Activated CD8-positive, alpha-beta T cell treated with anti-CD3 and anti-CD28 coated beads for 36 hours (primary cell): ENCODE results near the gene SRL. TPM values are rescaled to one million over a fixed set of nuclear protein-coding genes. Genes with fewer than 3 reads are reported as not detected.

Experiments
- ATAC-seq: fragments of 200-7000 bp; cut with Tn5 transposase; one replicate; pipeline ENCODE4 v1.10.0; 2021; ENCODE audit warnings: mild to moderate bottlenecking, moderate library complexity
- CTCF ChIA-PET: fragments of 350-600 bp; sonication (Branson Sonifier 250); formaldehyde crosslinking; loops from one replicate; lab custom pipeline; 2021; ENCODE audit warnings: antibody characterized with exemption; lab: Charles Lee
- POLR2A ChIA-PET: fragments of 350-600 bp; sonication (Branson Sonifier 250); formaldehyde crosslinking; loops from one replicate; lab custom pipeline; 2021; ENCODE audit warnings: antibody characterized with exemption; lab: Charles Lee
- DNase-seq: peaks from one replicate; pipeline ENCODE4 v3.0.0-alpha.2; 2020
- H3K27ac Mint-ChIP-seq: one replicate; pipeline ENCODE4 v1.8.0; 2021; ENCODE audit warnings: mild to moderate bottlenecking, mixed read lengths
- H3K27me3 Mint-ChIP-seq: one replicate; pipeline ENCODE4 v1.8.0; 2021; ENCODE audit warnings: mixed read lengths
- H3K36me3 Mint-ChIP-seq: one replicate; pipeline ENCODE4 v1.8.0; 2021; ENCODE audit warnings: low read depth, mixed read lengths
- H3K4me1 Mint-ChIP-seq: one replicate; pipeline ENCODE4 v1.8.0; 2021; ENCODE audit warnings: low read depth, mixed read lengths
- H3K4me3 Mint-ChIP-seq: one replicate; pipeline ENCODE4 v1.8.0; 2021; ENCODE audit warnings: mild to moderate bottlenecking, moderate library complexity, mixed read lengths
- H3K9me3 Mint-ChIP-seq: one replicate; pipeline ENCODE4 v1.8.0; 2021; ENCODE audit warnings: mixed read lengths
- CTCF ChIP-seq: fragments of 200-600 bp; IDR thresholded peaks from one replicate; pipeline ENCODE4 v1.8.0; 2022; ENCODE audit warnings: antibody characterized with exemption, mild to moderate bottlenecking
- intact Hi-C: fragments of 100-400 bp; cut with micrococcal nuclease; formaldehyde crosslinking; loops from one replicate; pipeline ENCODE4 v1.10.0; 2022
- total RNA-seq, 2 experiments: library from RNA; stranded (reverse); gene quantifications; one replicate each; pipeline ENCODE4 v1.2.3, GENCODE V29; 2021

Gene SRL
- total RNA-seq, 2 experiments from 2014 or later, result not detected

- peaks cover 6% of the 10 kb centered on the region for H3K4me1 Mint-ChIP-seq
- no peak overlapping the region for H3K27ac Mint-ChIP-seq
- no peak overlapping the region for H3K4me3 Mint-ChIP-seq
- intact Hi-C loops, result no loop called here
- CTCF ChIA-PET, result interaction anchor here (0.7 to 1.6 kb wide), 6 partner anchors 54 to 217 kb away, joined by 3 to 6 read pairs (median 4); no protein-coding TSS in a partner anchor
- peak; percentile 36 for TF ChIP-seq CTCF
- H3K27me3 Mint-ChIP-seq, result peaks cover 4% of the 10 kb centered on the region
- POLR2A ChIA-PET, result no interaction called here
- DNase-seq, result peak; percentile 64
- H3K9me3 Mint-ChIP-seq, result no peaks in the 10 kb centered on the region
- ATAC-seq, result peak; percentile 87
- H3K36me3 Mint-ChIP-seq, result no peaks in the 10 kb centered on the region
These were observed 41.7 kb downstream of the SRL start for GRCh38 chr16:4200000-4200780.

- no peaks in the 10 kb centered on the region for H3K36me3 Mint-ChIP-seq
- DNase-seq (no peak), ATAC-seq (no peak)
- no peak overlapping the region for H3K27ac Mint-ChIP-seq
- H3K9me3 Mint-ChIP-seq, result no peaks in the 10 kb centered on the region
- peaks cover 4% of the 10 kb centered on the region for H3K27me3 Mint-ChIP-seq
- intact Hi-C loops, result no loop called here
- ChIA-PET POLR2A (interaction anchor here (0.6 kb wide), 1 partner anchor 1749 kb away, joined by 3 read pairs; no protein-coding TSS in a partner anchor), CTCF (no interaction called here)
- no peak overlapping the region for H3K4me3 Mint-ChIP-seq
- TF ChIP-seq CTCF, result no peak
- H3K4me1 Mint-ChIP-seq, result peaks cover 6% of the 10 kb centered on the region
These were observed 43.1 kb downstream of the SRL start for GRCh38 chr16:4198816-4199215.

GRCh38 chr16:4194661-4195060 is 47.2 kb downstream of the SRL start:
- no peak overlapping the region for H3K27ac Mint-ChIP-seq
- H3K4me3 Mint-ChIP-seq, result no peak overlapping the region
- ChIA-PET CTCF (interaction anchor here (1.5 kb wide), 1 partner anchor 59 kb away, joined by 5 read pairs; no protein-coding TSS in a partner anchor), POLR2A (interaction anchor here (1.0 kb wide), 1 partner anchor 8 kb away, joined by 3 read pairs; no protein-coding TSS in a partner anchor)
- no peaks in the 10 kb centered on the region for H3K27me3 Mint-ChIP-seq
- TF ChIP-seq CTCF, result no peak
- no peaks in the 10 kb centered on the region for H3K9me3 Mint-ChIP-seq
- H3K36me3 Mint-ChIP-seq, result no peaks in the 10 kb centered on the region
- no peak for ATAC-seq
- DNase-seq, result no peak
- no peaks in the 10 kb centered on the region for H3K4me1 Mint-ChIP-seq
- intact Hi-C loops, result no loop called here

- no peak for ATAC-seq
- ChIA-PET CTCF (no interaction called here), POLR2A (interaction anchor here (1.0 kb wide), 1 partner anchor 9 kb away, joined by 3 read pairs; no protein-coding TSS in a partner anchor)
- no peak for TF ChIP-seq CTCF
- no peaks in the 10 kb centered on the region for H3K36me3 Mint-ChIP-seq
- intact Hi-C loops, result no loop called here
- no peak overlapping the region for H3K4me3 Mint-ChIP-seq
- H3K27me3 Mint-ChIP-seq, result no peaks in the 10 kb centered on the region
- DNase-seq, result no peak
- no peaks in the 10 kb centered on the region for H3K9me3 Mint-ChIP-seq
- H3K4me1 Mint-ChIP-seq, result no peaks in the 10 kb centered on the region
- no peak overlapping the region for H3K27ac Mint-ChIP-seq
These were observed 48.0 kb downstream of the SRL start for GRCh38 chr16:4193920-4194319.

GRCh38 chr16:4192206-4192605 is 49.7 kb downstream of the SRL start:
- CTCF ChIA-PET, result interaction anchor here (1.3 to 2.6 kb wide), 2 partner anchors 62 to 255 kb away, joined by 3 to 9 read pairs; no protein-coding TSS in a partner anchor

More at GRCh38 chr16:4192206-4192605, 49.7 kb downstream of the SRL start:
- DNase-seq, result no peak
- Mint-ChIP-seq H3K36me3 (no peaks in the 10 kb centered on the region), H3K27ac (no peak overlapping the region), H3K27me3 (no peaks in the 10 kb centered on the region), H3K9me3 (no peaks in the 10 kb centered on the region), H3K4me3 (no peak overlapping the region), H3K4me1 (no peaks in the 10 kb centered on the region)
- TF ChIP-seq CTCF, result no peak
- intact Hi-C loops, result no loop called here
- POLR2A ChIA-PET, result interaction anchor here (1.3 kb wide), 1 partner anchor 9 kb away, joined by 3 read pairs; no protein-coding TSS in a partner anchor
- no peak for ATAC-seq
